GM21390 (cell line): ENCODE data around the gene VDR.
"Not testable (repeated sequence)": the region's sequence is repeated elsewhere in the genome, so short reads cannot be mapped to it uniquely, and the experiment has no call there.

Experiments
- ATAC-seq: cut with Tn5 transposase; IDR thresholded peaks from one replicate; pipeline ENCODE4 v1.9.1; 2021; ENCODE audit not compliant: unreplicated experiment

The VDR gene

DNA sequence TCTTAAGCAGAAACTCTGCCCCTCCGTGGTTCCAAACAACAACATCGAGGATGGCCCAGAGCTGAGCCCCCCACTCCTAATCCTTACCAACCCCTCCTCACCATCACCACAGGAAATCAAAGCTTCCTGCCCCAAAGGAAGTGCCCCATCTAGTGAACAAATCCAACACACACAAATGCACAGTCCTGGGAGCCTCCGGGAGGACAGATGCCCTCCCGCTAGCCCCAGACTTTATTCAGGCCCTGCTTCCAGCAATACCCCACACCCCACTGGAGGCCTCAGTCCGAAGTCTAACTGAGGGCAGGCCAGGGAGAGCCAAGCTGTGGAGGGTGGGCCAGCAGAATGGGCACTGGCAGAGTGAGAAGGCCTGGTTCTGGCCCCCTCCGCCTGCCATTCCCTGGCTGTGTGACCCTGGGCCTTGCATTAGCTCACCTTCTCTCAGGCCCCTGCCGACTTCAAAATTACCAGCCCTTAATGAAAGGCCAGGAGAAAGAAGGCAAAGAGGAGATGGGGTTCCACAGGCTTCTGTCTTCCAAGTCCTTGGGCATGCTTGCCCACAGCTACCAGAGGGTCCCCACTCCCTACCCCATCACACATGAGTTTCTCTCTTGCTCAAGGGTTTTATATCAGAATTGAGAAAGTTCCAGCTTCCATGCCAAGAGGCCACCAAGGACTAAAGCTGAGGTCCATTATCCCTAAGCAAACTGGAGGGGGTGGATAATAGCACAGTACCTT lies 87.4 kb downstream of the VDR start:
- ATAC-seq = no peak

DNA sequence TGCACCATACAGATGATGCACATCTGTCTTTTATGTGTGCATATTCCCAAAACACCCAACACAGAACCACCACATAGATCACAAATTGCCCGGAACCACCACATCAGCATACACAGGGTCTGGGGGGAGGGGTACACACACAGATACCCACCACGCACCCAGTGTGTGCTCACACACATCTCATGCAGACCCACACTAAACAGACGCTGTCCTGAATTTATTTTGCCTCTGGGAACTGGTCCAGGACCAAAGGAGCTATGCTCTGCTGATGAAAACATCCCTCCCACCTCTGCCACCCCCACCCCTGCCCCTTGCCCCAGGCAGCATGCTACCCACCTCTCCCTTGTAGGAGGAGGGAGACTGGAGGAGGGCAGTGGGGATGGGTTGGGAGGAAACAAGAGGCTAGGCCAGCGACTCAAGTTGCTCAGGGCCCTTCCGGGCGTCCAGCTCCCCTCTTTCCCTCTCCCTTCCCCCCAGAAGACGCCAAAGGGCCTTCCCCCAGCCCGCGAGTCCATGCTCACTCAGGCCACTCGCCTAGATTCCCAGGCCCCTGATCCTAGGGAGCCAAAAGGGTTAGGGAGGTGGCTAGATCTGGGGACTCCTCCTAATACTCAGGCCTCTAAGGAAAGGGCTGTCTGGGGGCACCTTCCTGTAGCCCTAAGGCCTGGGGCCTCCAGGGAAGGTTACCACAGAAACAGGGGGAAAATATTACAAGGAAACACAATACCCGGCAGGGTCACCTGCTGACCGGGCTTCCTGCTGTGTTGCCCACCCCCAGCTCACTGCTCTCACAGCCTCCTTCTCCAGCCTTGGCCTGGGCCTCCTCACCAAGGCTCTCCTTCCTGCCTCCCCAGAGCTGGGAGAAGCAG lies 88.2 kb downstream of the VDR start:
- no peak for ATAC-seq

DNA sequence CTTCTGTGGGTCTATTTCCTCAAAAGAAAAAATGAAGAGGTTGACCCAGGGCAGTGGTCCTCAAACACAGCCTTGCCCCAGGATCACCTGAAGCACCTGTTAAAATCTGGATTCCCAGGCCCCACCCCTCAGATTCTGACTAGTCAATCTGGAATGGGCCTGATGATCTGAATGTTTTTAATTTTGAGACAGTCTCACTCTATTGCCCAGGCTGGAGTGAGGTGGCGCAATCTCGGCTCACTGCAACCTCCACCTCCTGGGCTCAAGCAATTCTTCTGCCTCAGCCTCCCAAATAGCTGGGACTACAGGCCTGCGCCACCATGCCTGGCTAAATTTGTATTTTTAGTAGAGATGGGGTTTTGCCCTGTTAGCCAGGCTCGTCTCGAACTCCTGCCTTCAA lies 89.3 kb downstream of the VDR start:
- ATAC-seq = not testable (repeated sequence)

DNA sequence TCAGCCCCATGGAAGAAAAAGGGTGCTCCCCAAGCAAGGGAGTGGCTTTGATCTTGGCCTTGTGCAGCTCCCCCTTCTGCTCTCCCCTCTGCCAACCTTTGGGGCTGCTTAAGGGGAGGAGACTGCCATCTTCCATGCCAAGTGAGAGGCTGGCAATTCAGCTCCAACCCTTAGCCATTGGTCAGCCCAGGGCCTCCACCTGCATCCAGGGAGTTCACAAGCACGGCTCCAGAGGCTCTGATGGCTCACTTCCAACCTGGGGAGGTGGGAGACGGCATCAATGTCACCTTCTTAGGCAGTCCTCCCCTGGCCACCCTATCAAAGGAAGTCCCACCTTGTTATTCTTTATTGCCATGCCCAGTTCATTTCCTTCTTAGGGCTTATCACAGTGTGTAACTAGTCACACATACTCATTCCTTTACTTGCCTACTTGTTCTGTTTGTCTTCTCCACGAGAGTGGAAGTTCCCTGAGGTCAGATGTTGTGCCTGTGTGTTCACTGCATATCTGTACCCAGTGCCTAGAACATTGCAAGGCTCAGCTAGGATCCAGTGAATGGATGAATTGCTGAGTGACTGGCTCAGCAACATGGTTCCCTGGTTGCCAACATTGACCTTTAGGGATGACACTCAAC lies 90.1 kb downstream of the VDR start:
- ATAC-seq = no peak

DNA sequence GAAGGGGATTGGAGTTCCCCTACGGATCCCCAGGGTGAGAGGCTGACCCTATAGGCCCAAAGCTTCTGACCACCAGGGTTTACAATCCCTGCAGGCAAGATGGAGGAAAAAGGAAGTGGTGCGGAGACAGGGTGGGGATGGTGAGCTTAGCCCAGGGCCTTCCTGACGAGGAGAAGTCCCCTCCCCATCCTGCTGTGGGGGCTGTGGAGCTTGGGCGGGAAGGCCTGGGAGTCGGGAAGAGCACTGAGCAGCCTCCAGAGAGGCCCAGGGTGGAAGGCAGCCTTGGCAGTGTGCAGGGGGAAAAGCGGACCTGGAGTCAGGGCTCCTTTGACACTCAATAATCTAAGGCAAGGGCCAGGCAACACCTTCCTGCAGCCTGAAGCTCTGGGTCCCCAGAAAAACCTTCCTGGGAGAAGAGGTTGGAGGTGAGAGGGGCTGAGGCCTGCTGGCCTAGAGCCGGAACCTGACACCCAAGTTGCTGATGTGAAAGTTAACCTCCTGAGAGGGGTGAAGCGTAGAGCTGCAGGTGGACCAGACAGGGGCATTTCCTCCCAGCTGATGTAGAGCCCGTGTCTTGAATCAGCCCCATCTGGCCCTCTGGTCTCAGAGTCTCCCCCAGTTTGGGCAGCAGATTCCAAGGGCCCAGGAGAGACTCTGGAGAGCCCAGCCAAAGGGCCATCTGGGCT lies 91.1 kb downstream of the VDR start:
- ATAC-seq = peak; percentile 39

DNA sequence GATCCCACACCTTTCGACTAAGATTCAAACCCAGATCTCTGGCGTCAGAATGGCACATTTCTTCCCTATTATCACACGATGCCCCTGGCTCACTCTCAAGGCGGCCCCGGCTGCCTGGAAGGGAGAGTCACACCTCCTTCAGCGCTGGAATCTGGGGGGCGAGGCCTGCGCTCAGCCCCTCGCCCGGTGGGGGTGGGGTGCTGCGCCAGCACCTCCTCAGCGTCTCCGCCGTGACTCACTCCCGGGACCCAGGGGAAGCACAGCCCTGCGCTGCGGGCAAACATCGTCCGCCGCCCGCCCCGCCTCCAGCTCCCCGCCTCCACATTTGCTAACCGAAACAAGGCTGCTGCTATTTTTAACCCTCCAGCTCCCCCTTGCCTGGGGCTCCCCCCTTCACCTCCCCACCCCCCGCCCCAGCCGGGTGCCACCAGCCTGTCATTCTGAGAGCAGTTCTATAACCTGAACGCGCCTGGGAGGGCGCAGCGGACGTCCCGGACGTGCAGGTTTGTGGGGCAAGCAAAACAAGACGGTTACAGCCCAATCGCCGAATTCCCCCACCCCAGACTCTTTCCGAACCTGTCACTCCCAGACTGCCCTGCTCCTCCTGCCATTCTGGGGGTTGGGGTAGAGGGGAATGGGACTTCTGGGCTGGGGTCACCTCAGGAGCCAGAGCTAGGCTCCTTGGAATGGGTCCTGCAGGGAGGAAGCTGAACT lies 91.8 kb downstream of the VDR start:
- ATAC-seq = peak; percentile 63

DNA sequence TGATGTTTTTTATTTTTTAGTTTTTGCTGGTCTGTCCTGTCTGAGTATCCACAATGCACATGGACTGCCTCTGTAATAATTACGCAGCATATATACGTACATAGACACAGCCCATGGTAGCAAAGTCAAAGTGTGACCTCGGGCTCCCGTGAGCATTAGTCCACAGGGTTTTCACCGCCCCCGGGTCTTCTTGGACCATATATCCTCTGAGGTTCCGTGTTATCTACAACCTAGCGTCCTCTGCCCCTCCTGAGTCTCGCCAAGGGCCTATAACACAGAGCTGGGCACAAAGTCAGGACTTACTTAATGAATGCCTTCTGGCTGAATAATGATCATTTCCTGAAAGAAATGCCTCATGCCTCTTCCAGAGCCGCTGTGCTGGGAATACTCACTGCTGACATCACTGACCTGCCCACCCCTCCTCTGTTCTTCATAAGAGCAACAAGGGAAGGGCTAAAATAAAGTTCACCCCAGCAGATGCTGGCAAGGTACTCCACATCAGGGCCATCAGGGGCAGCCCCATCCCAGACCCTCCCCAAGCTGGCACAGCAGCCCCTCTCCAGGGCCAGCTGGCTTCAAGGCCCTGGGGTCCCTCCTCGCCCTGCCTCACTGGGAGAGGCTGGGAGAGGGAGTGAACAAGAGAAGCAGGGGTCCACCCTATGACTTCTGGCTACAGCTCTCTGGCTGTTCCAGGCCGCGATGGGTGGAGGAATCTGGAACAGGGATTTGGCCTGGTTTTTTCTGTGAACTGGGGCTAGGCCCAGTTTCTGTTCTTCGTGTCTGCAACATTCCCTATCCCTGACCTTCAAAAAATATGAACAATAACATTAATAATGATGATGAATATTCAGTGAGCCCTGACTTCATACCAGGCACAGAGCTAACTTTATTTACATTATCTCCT lies 93.0 kb downstream of the VDR start:
- no peak for ATAC-seq

DNA sequence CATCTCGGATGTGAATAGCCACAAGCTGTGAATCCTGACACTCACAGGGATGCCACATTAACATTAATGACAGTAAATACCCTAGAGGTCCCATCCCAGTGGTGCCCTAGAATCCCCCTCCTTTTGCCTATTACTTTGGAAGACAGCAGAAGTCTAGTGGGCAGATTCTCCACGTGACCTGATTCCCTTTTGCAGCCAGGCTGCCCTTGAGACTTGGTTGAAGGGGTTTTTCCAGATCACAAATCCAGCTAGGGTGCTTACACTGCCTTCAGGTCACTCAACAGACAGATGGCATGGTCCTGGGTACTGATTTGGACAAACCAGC lies 93.8 kb downstream of the VDR start:
- ATAC-seq = no peak

DNA sequence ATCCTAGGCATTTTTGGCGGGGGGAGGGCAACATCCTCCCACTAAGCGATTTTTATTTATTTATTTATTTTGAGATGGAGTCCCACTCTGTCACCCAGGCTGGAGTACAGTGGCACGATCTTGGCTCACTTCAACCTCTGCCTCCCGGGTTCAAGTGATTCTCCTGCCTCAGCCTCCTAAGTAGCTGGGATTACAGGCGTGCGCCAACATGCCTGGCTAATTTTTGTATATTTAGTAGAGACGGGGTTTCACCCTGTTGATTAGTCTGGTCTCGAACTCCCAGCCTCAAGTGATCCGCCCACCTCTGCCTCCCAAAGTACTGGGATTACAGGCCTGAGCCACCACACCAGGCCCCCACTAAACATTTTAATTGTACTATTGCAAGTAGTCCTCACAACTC lies 95.3 kb downstream of the VDR start:
- ATAC-seq = not testable (repeated sequence)

DNA sequence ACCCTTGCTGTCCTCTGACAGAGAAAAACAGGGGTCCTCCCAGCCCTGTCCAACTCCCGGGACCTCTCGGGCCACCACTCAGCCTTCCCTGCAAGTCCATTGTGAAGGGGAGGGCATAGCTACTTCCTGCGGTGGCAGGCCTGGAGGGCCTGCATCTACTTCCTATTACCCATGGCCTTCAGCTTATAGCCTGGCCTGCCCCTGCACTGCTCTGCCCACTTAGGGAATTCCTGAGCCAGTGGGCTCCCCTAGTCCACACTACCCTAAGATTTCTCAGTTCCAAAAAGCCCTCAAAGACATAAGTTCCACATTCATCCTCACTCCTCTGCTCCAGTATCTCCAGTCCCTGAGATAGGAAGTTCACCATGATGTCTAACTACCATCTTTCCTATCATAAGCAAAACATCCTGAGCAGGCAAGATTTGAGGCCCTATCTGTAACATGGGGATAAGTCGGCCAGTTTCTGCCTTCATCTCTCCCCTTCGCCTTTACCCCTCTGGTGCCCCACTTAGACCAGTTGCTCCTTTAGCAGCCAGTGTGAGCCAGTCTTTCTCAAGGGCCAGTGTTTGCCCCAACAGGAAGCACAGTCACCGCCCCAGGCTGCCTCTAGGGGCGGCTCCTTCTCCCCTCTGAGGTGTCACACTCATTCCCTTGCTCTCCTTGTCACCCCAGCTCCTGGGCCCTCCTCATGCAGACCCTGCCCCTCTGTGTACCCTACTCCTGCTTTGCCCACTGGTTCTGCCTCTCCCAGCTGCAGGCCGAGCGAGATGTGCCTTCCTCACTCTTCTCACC lies 96.0 kb downstream of the VDR start:
- ATAC-seq = no peak

DNA sequence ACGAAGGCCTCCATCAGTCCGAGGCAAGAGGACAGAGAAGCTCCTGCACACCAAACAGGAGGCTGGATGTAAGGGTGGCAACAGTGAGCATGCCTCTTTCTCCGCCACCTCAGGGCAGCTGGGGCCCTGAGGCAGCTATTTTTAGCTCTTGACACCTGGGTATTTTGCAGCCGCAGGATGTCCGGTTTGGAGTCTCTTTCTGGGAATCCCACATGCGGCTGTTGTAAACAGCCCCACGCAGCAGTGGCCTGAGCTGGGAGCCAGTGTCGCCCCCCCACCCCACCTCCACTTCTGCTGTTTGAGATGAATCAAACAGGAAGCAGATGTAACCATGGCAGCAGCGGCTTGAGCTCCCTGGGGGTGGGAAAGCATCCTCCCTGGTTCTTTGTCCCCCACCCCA lies 96.7 kb downstream of the VDR start:
- no peak for ATAC-seq

DNA sequence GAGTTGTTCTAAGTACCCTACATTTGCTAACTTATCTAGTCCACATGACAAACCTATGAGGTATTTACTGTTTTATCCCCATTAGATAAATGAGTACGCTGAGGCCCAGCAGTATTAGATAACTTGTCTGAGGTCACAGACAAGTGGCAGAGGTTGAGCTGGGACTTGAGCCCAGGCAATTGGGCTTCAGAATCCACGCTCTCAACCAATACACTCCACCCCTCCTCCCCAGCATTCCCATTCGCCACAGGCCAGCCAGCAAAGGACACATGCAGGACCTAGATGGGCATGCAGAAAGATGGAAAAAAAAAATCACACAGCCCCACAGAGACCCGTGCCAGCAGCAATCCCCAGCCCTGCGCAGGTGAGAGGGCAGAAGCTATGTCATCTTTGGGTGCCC lies 97.5 kb downstream of the VDR start:
- ATAC-seq = no peak

DNA sequence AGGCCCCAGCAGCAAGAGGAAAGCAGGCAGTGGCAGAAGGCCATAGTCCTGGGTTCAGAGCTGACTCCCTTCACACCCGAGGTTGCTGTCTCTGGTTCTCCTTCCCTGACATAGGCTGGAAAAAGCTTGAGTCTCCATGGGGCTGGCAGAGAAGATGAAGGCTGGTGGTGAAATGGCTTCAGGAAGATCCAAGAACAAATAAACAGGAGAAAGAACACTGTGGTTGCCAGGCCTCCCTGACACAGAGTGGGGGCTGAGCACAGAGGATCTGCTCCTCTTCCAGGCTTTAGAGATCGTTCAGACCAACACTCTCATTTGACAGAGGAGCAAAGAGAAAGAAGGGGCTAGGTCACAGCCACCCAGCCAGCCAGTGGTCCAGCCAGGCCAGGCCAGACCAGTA lies 99.4 kb downstream of the VDR start:
- no peak for ATAC-seq

DNA sequence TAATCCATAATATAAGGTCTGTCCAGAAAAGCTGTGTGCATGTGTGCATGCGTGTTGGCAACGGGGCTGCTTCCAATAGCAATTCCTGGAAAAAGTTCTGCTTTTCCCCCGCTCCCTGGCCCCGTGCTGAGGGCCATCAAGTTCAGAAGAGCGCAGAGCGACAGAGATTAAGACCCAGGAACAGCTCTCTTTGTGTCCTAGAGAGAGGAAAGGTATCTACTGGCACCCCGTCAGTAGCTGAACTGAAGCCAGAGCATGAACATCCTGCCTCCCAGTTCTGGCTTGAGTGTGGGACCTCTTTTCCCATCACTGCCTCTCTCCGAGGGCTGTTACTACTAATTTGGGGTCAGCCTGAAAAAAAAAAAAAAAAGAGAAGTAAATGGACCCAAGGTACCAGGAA lies 100.6 kb downstream of the VDR start:
- ATAC-seq = no peak

DNA sequence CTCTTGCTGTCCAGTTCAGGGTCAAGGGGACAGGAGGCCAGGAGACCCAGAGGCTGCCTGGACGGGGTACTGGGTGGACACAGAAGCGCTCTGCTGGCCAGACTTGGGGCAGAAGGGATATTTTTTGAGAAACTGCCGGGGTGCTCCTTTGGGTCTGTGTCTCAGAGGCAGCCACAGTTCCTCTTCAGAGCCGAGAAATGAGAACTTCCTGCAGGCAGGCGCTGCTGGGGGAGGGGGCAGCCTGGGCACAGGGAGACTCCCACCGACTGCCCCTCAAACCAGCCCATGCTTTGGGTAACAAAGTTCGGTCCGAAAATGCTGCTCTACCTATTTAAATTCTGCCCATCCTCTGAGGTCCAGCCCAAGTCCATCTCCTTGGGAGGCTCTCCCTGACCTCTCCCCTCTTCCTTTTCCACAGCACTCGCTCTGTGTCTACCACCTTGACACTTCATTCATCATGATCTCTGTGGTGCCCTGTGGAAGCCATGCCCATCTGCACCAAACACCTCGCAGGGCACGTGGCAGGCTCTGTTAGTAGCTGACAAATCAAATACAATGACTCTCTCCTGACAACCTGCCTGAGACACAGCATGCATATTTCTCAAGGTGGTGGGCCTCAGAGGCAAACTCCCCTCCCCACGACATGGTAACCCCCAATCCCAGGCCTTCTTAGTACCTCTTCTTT lies 101.5 kb downstream of the VDR start:
- ATAC-seq = no peak

DNA sequence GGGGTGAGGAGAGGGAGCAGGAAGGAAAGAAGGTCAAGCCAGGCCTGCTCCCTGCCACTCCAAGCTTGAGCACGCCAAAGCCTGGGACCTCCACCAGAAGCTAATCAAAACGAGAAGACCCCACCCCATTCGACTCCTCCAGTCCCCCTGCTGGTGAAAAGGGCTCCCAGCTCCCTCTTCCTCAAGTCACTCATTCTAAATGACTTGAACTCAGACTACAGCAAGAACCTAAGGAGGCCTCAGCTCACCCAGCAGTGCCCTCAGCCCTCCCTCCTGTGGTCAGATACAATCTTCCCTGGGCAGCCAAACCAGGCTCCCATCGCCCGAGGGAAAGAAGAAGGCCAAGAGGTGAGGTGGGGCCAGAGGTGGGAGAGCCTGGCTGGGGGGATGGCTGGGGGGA lies 102.5 kb downstream of the VDR start:
- ATAC-seq = no peak

DNA sequence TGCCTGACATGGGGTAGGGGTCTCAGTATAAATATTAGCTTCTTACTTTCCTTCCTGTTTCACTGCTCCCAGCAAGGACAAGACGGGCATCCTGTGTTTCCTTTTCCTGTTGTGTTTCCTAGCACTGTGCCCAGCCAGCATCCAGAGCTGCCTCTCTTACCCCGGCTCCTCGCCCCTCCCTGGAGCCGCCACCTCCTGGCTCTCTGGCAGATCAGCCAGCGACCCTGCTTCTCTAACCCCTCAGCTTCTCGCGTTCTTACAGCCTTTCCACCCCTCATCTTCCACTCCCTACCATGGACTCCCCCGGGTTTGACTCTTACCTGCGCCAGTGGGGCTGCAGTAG lies 102.9 kb downstream of the VDR start:
- ATAC-seq = no peak

DNA sequence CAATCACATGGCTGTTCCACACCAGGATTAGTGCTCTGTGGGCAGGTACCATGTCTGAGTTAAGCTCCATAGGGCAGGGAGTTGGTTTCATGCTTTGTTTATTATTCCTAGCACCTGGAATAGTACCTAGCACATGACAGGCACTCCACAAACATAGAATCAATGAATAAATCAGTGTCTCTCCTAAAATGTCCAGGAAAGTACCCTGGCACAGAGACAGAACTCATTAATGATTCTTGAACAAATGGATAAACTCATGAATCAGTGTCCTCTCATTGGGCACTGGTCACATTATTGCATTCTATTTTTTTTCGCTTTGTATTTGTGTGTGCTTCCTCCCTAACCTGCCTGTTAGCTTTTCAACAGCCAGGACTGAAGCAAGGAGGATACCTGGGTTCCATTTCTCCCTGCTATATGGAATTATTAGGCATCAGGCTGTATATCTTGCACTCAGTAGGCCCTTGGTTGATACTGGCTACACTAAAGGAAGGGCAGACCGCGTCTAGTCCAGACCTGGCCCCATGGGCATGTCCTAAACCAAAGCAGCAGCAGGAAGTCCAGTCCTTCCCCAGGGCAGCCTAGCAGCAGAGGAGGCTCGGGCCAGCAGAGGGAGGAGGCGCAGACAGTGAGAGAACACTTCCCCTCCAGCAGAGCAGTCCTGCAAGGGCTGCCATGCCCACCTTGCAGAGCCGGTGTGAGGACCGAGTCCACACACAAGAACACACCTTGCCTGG lies 103.5 kb downstream of the VDR start:
- ATAC-seq = no peak
